Activated naive CD8-positive, alpha-beta T cell treated with anti-CD3 and anti-CD28 coated beads, Interleukin-2, amount 10 ng/mL, durations not matched to agents 7 days and 5 days (primary cell): ENCODE results near the gene ITGB6. TPM values are rescaled to one million over a fixed set of nuclear protein-coding genes. Genes with fewer than 3 reads are reported as not detected.
"Not testable (repeated sequence)": the region's sequence is repeated elsewhere in the genome, so short reads cannot be mapped to it uniquely, and the experiment has no call there.

Source experiments
- ATAC-seq: fragments of 150-1000 bp; cut with Tn5 transposase; one replicate; pipeline ENCODE4 v1.10.0; 2021; ENCODE audit warnings: low read depth, moderate library complexity
- POLR2A ChIA-PET: fragments of 350-600 bp; sonication (Branson Sonifier 250); formaldehyde crosslinking; loops from one replicate; lab custom pipeline; 2021; ENCODE audit warnings: antibody characterized with exemption; lab: Charles Lee
- DNase-seq: peaks from one replicate; pipeline ENCODE4 v3.0.0; 2021
- H3K27ac Mint-ChIP-seq: one replicate; pipeline ENCODE4 v1.8.0; 2022; ENCODE audit warnings: mild to moderate bottlenecking, mixed read lengths
- H3K27me3 Mint-ChIP-seq: one replicate; pipeline ENCODE4 v1.8.0; 2022; ENCODE audit warnings: mild to moderate bottlenecking, moderate library complexity, mixed read lengths
- H3K36me3 Mint-ChIP-seq: one replicate; pipeline ENCODE4 v1.8.0; 2021; ENCODE audit warnings: mild to moderate bottlenecking, mixed read lengths
- H3K4me1 Mint-ChIP-seq: one replicate; pipeline ENCODE4 v1.8.0; 2021; ENCODE audit warnings: mixed read lengths
- H3K4me3 Mint-ChIP-seq: one replicate; pipeline ENCODE4 v1.8.0; 2022; ENCODE audit warnings: mild to moderate bottlenecking, moderate library complexity, mixed read lengths
- H3K9me3 Mint-ChIP-seq: one replicate; pipeline ENCODE4 v1.8.0; 2021; ENCODE audit warnings: mixed read lengths
- total RNA-seq, 2 experiments: library from RNA; stranded (reverse); gene quantifications; one replicate each; pipeline ENCODE4 v1.2.3, GENCODE V29; 2021

The ITGB6 gene
- total RNA-seq, 2 experiments from 2014 or later = not detected

GRCh38 chr2:160132761-160133160 is 67.3 kb downstream of the ITGB6 start:
- Mint-ChIP-seq H3K36me3 (no peaks in the 10 kb centered on the region), H3K27me3 (peaks cover 5% of the 10 kb centered on the region), H3K9me3 (no peaks in the 10 kb centered on the region), H3K4me3 (no peak overlapping the region), H3K4me1 (no peaks in the 10 kb centered on the region), H3K27ac (no peak overlapping the region)
- POLR2A ChIA-PET = no interaction called here
- no peak for DNase-seq
- no peak for ATAC-seq

- H3K27me3 Mint-ChIP-seq = peaks cover 18% of the 10 kb centered on the region
- H3K4me3 Mint-ChIP-seq = no peak overlapping the region
- ATAC-seq = no peak
- H3K9me3 Mint-ChIP-seq = no peaks in the 10 kb centered on the region
- no peaks in the 10 kb centered on the region for H3K4me1 Mint-ChIP-seq
- no peak for DNase-seq
- POLR2A ChIA-PET = no interaction called here
- H3K27ac Mint-ChIP-seq = no peak overlapping the region
- H3K36me3 Mint-ChIP-seq = no peaks in the 10 kb centered on the region
These were observed 73.3 kb downstream of the ITGB6 start for GRCh38 chr2:160126756-160127155.

GRCh38 chr2:160126315-160126714 is 73.8 kb downstream of the ITGB6 start:
- no peak for ATAC-seq
- Mint-ChIP-seq H3K4me1 (no peaks in the 10 kb centered on the region), H3K9me3 (no peaks in the 10 kb centered on the region), H3K4me3 (no peak overlapping the region), H3K27me3 (peaks cover 17% of the 10 kb centered on the region), H3K27ac (no peak overlapping the region), H3K36me3 (no peaks in the 10 kb centered on the region)
- POLR2A ChIA-PET = no interaction called here
- DNase-seq = no peak

GRCh38 chr2:160125828-160126227 is 74.2 kb downstream of the ITGB6 start:
- Mint-ChIP-seq H3K27me3 (peaks cover 17% of the 10 kb centered on the region), H3K27ac (no peak overlapping the region), H3K4me3 (no peak overlapping the region), H3K4me1 (no peaks in the 10 kb centered on the region), H3K9me3 (no peaks in the 10 kb centered on the region), H3K36me3 (no peaks in the 10 kb centered on the region)
- DNase-seq = no peak
- ATAC-seq = no peak
- POLR2A ChIA-PET = no interaction called here

- Mint-ChIP-seq H3K27ac (no peak overlapping the region), H3K4me1 (no peaks in the 10 kb centered on the region), H3K36me3 (no peaks in the 10 kb centered on the region), H3K4me3 (no peak overlapping the region), H3K27me3 (peaks cover 17% of the 10 kb centered on the region), H3K9me3 (no peaks in the 10 kb centered on the region)
- no peak for ATAC-seq
- POLR2A ChIA-PET = no interaction called here
- no peak for DNase-seq
These were observed 74.7 kb downstream of the ITGB6 start for GRCh38 chr2:160125366-160125765.

GRCh38 chr2:160124571-160124970 is 75.5 kb downstream of the ITGB6 start:
- H3K4me1 Mint-ChIP-seq = no peaks in the 10 kb centered on the region
- no peaks in the 10 kb centered on the region for H3K36me3 Mint-ChIP-seq
- H3K9me3 Mint-ChIP-seq = no peaks in the 10 kb centered on the region
- POLR2A ChIA-PET = no interaction called here
- peaks cover 17% of the 10 kb centered on the region for H3K27me3 Mint-ChIP-seq
- DNase-seq (no peak), ATAC-seq (no peak)
- no peak overlapping the region for H3K27ac Mint-ChIP-seq
- H3K4me3 Mint-ChIP-seq = no peak overlapping the region

- H3K4me1 Mint-ChIP-seq, H3K36me3 Mint-ChIP-seq, POLR2A ChIA-PET, H3K27me3 Mint-ChIP-seq, H3K4me3 Mint-ChIP-seq, H3K9me3 Mint-ChIP-seq, ATAC-seq, DNase-seq, H3K27ac Mint-ChIP-seq: not testable (repeated sequence)
These were observed 85.4 kb downstream of the ITGB6 start for GRCh38 chr2:160114721-160115120.

GRCh38 chr2:160114020-160114419 is 86.1 kb downstream of the ITGB6 start:
- Mint-ChIP-seq H3K4me3 (no peak overlapping the region), H3K4me1 (no peaks in the 10 kb centered on the region), H3K36me3 (no peaks in the 10 kb centered on the region), H3K27me3 (peaks cover 4% of the 10 kb centered on the region), H3K27ac (no peak overlapping the region), H3K9me3 (peaks cover 2% of the 10 kb centered on the region)
- no peak for ATAC-seq
- POLR2A ChIA-PET = no interaction called here
- no peak for DNase-seq

- POLR2A ChIA-PET = no interaction called here
- Mint-ChIP-seq H3K36me3 (no peaks in the 10 kb centered on the region), H3K4me3 (no peak overlapping the region), H3K9me3 (no peaks in the 10 kb centered on the region), H3K27ac (no peak overlapping the region), H3K4me1 (no peaks in the 10 kb centered on the region), H3K27me3 (peaks cover 4% of the 10 kb centered on the region)
- DNase-seq (no peak), ATAC-seq (no peak)
These were observed 87.9 kb downstream of the ITGB6 start for GRCh38 chr2:160111951-160112798.

GRCh38 chr2:160110674-160111239 is 89.3 kb downstream of the ITGB6 start:
- DNase-seq (no peak), ATAC-seq (no peak)
- Mint-ChIP-seq H3K9me3 (no peaks in the 10 kb centered on the region), H3K27ac (no peak overlapping the region), H3K36me3 (no peaks in the 10 kb centered on the region), H3K4me1 (no peaks in the 10 kb centered on the region), H3K27me3 (peaks cover 10% of the 10 kb centered on the region), H3K4me3 (no peak overlapping the region)
- POLR2A ChIA-PET = no interaction called here

GRCh38 chr2:160109939-160110673 is 90.0 kb downstream of the ITGB6 start:
- Mint-ChIP-seq H3K9me3 (no peaks in the 10 kb centered on the region), H3K27ac (no peak overlapping the region), H3K27me3 (peaks cover 11% of the 10 kb centered on the region), H3K4me1 (no peaks in the 10 kb centered on the region), H3K4me3 (no peak overlapping the region), H3K36me3 (no peaks in the 10 kb centered on the region)
- DNase-seq = peak; percentile 33
- POLR2A ChIA-PET = no interaction called here
- peak; percentile 58 for ATAC-seq

- Mint-ChIP-seq H3K27me3 (peaks cover 17% of the 10 kb centered on the region), H3K27ac (no peak overlapping the region), H3K4me1 (no peaks in the 10 kb centered on the region), H3K4me3 (no peak overlapping the region), H3K36me3 (no peaks in the 10 kb centered on the region), H3K9me3 (no peaks in the 10 kb centered on the region)
- no peak for DNase-seq
- POLR2A ChIA-PET = no interaction called here
- no peak for ATAC-seq
These were observed 90.8 kb downstream of the ITGB6 start for GRCh38 chr2:160109243-160109642.

GRCh38 chr2:160108646-160109045 is 91.4 kb downstream of the ITGB6 start:
- no peak for DNase-seq
- Mint-ChIP-seq H3K36me3 (no peaks in the 10 kb centered on the region), H3K4me1 (no peaks in the 10 kb centered on the region), H3K27me3 (peaks cover 18% of the 10 kb centered on the region), H3K9me3 (no peaks in the 10 kb centered on the region), H3K27ac (no peak overlapping the region), H3K4me3 (no peak overlapping the region)
- POLR2A ChIA-PET = no interaction called here
- ATAC-seq = no peak

- H3K4me3 Mint-ChIP-seq = no peak overlapping the region
- peaks cover 18% of the 10 kb centered on the region for H3K27me3 Mint-ChIP-seq
- no peak overlapping the region for H3K27ac Mint-ChIP-seq
- H3K9me3 Mint-ChIP-seq = no peaks in the 10 kb centered on the region
- POLR2A ChIA-PET = no interaction called here
- no peaks in the 10 kb centered on the region for H3K36me3 Mint-ChIP-seq
- DNase-seq (no peak), ATAC-seq (no peak)
- H3K4me1 Mint-ChIP-seq = no peaks in the 10 kb centered on the region
These were observed 94.7 kb downstream of the ITGB6 start for GRCh38 chr2:160105366-160105765.
